Measurements from ENCODE around the gene RNF224. TPM values are rescaled to one million over a fixed set of nuclear protein-coding genes. Genes with fewer than 3 reads are reported as not detected.

The RNF224 gene
- total and polyA plus RNA-seq, 10 of the 15 experiments (the other 5 are each of a cell fraction or from before 2014, with no cell fraction given), result not detected

DNA sequence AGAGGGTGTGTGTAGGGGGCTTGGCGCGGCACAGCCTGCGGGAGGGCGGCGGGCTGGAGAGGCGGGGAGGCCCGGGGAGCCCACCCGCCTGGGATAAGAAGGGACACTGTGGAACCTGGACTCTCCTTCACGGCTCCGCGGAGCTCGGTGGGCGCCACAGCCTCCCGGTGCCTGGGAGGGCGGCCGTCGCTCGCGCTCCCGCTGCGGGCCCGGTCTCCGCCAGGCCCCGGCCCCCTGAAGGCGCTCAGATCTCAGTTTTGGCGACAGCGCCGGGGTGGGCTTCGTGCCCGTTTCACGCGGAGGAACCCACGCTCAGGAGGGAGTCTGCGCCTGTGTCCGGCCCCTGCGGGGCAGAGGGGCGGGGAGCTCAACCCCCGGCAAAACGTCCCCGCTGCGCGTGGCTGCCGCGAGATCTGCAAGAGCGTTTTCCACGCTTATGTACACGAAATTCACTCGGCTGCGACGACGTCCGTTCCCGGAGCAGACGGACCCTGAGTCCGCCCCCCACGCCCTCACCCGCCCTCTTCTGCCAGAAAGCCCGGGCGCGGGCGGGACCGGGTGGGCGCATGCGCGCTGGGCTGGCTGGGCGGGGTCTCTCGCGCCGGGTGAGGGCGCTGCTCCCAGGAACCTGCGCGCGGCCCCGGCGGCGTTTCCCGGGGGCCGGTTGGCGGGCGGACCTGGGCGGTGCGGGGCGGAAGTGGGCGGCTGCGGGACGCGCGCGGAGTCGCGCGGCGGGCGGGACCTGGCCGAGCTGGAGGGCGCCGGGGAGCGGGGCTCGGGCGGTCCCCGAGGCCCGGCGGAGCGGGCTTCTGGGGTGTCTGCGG, 27.5 kb downstream of the RNF224 start, which contains the start of gene NELFB (continued):
- TF ChIP-seq, protein P1, sequence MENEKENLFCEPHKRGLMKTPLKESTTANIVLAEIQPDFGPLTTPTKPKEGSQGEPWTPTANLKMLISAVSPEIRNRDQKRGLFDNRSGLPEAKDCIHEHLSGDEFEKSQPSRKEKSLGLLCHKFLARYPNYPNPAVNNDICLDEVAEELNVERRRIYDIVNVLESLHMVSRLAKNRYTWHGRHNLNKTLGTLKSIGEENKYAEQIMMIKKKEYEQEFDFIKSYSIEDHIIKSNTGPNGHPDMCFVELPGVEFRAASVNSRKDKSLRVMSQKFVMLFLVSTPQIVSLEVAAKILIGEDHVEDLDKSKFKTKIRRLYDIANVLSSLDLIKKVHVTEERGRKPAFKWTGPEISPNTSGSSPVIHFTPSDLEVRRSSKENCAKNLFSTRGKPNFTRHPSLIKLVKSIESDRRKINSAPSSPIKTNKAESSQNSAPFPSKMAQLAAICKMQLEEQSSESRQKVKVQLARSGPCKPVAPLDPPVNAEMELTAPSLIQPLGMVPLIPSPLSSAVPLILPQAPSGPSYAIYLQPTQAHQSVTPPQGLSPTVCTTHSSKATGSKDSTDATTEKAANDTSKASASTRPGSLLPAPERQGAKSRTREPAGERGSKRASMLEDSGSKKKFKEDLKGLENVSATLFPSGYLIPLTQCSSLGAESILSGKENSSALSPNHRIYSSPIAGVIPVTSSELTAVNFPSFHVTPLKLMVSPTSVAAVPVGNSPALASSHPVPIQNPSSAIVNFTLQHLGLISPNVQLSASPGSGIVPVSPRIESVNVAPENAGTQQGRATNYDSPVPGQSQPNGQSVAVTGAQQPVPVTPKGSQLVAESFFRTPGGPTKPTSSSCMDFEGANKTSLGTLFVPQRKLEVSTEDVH (IDR thresholded peaks at IDR 0.05; ENCODE audit: low read depth, partially characterized antibody), result no peak
- TF ChIP-seq PAX5 (IDR thresholded peaks at IDR 0.05; ENCODE audit: borderline replicate concordance, low read depth, low read length) (peak; percentile 26; the same call in 1 of the 2 replicates), MTA3 (IDR thresholded peaks at IDR 0.05; ENCODE audit: borderline replicate concordance, low read length) (no peak), CEBPZ (IDR thresholded peaks at IDR 0.05; ENCODE audit: low read depth, low read length) (no peak), KAT2A (conservative IDR thresholded peaks at IDR 0.05; ENCODE audit: control insufficient read depth, low read depth, low read length) (no peak), ZNF687 (IDR thresholded peaks at IDR 0.05) (0 out of 2 replicates have a peak, but pooled peaks have one; percentile 65), ATF2 (IDR thresholded peaks at IDR 0.05; ENCODE audit: low read length) (no peak), WRNIP1 (IDR thresholded peaks at IDR 0.05; ENCODE audit: borderline replicate concordance, low read depth, low read length) (no peak), DPF2 (IDR thresholded peaks at IDR 0.05) (peak; percentile 38; the same call in 1 of the 2 replicates), EP300 (IDR thresholded peaks at IDR 0.05; ENCODE audit: borderline replicate concordance in 1 of 2, control insufficient read depth in 1 of 2, low read depth in 2 of 2, low read length in 2 of 2) (no peak), SUZ12 (IDR thresholded peaks at IDR 0.05; ENCODE audit: unreplicated experiment) (no peak)
- TF ChIP-seq, protein P2, sequence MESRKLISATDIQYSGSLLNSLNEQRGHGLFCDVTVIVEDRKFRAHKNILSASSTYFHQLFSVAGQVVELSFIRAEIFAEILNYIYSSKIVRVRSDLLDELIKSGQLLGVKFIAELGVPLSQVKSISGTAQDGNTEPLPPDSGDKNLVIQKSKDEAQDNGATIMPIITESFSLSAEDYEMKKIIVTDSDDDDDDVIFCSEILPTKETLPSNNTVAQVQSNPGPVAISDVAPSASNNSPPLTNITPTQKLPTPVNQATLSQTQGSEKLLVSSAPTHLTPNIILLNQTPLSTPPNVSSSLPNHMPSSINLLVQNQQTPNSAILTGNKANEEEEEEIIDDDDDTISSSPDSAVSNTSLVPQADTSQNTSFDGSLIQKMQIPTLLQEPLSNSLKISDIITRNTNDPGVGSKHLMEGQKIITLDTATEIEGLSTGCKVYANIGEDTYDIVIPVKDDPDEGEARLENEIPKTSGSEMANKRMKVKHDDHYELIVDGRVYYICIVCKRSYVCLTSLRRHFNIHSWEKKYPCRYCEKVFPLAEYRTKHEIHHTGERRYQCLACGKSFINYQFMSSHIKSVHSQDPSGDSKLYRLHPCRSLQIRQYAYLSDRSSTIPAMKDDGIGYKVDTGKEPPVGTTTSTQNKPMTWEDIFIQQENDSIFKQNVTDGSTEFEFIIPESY (IDR thresholded peaks at IDR 0.05), result peak; percentile 36; the same call in 1 of the 2 replicates
- TF ChIP-seq, protein P3, sequence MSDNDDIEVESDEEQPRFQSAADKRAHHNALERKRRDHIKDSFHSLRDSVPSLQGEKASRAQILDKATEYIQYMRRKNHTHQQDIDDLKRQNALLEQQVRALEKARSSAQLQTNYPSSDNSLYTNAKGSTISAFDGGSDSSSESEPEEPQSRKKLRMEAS (IDR thresholded peaks at IDR 0.05; ENCODE audit: low read depth, low read length), result peak; percentile 71

Data from GM12878 (cell line).